ENCODE data around the gene NEDD1. TPM values are rescaled to one million over a fixed set of nuclear protein-coding genes. Genes with fewer than 3 reads are reported as not detected.

Gene NEDD1
- total RNA-seq, 1 experiment from 2014 or later, result 36.3 TPM

DNA sequence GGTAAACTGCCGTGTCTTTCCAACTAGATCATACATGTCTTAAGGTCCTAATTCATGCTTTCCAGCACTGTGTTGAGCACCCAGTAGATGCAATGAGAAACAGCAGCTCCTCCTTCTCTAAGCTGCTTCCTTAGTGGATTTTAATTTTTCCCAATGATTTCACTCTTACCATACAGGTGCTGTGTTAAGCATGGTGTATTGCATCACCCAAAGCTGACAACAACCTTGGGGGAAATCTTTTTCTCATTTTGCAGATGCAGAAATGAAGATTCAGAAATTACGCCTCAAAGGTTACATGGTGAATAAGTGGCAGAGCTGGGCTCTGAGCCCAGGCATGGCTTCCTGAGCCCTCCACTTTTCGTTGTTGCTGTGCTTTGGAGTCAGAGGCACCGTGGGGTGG lies 75.6 kb downstream of the NEDD1 start:
- Histone ChIP-seq H3K9me3 (ENCODE audit: insufficient read depth, low read depth) (no peaks in the 10 kb centered on the region), H3K27me3 (ENCODE audit: insufficient read depth, low read depth) (peaks cover 9% of the 10 kb centered on the region; the same call in 1 of the 2 replicates), H3F3A (ENCODE audit: insufficient read depth, low read depth) (no peaks in the 10 kb centered on the region), H3K79me2 (ENCODE audit: low read depth) (no peaks in the 10 kb centered on the region), H4K20me1 (ENCODE audit: insufficient read depth) (no peaks in the 10 kb centered on the region), H2AFZ (no peak overlapping the region), H3K4me2 (no peak overlapping the region), H3K27ac (no peak overlapping the region), H3K4me1 (replicated peaks; ENCODE audit: insufficient read depth) (no peaks in the 10 kb centered on the region), H3K9me2 (ENCODE audit: insufficient read depth) (no peaks in the 10 kb centered on the region), H3K4me3 (no peak overlapping the region), H3K36me3 (ENCODE audit: low read depth) (no peaks in the 10 kb centered on the region)
- ChIA-PET CTCF (no interaction called here), POLR2A (ENCODE audit: unreplicated experiment) (no interaction called here)
- no TSS peak for BruUV-seq (replicated peaks)
- intact Hi-C loops (cut with micrococcal nuclease; ENCODE audit: unreplicated experiment), result loop anchor here (10.0 kb wide), 1 partner anchor 268 kb away; no protein-coding TSS in a partner anchor
- no peak for TF ChIP-seq EZH2 (IDR thresholded peaks at IDR 0.05; ENCODE audit: low read depth)
- TF ChIP-seq, protein P1, sequence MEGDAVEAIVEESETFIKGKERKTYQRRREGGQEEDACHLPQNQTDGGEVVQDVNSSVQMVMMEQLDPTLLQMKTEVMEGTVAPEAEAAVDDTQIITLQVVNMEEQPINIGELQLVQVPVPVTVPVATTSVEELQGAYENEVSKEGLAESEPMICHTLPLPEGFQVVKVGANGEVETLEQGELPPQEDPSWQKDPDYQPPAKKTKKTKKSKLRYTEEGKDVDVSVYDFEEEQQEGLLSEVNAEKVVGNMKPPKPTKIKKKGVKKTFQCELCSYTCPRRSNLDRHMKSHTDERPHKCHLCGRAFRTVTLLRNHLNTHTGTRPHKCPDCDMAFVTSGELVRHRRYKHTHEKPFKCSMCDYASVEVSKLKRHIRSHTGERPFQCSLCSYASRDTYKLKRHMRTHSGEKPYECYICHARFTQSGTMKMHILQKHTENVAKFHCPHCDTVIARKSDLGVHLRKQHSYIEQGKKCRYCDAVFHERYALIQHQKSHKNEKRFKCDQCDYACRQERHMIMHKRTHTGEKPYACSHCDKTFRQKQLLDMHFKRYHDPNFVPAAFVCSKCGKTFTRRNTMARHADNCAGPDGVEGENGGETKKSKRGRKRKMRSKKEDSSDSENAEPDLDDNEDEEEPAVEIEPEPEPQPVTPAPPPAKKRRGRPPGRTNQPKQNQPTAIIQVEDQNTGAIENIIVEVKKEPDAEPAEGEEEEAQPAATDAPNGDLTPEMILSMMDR (conservative IDR thresholded peaks at IDR 0.05), result no peak
- DNase-seq, result no peak

DNA sequence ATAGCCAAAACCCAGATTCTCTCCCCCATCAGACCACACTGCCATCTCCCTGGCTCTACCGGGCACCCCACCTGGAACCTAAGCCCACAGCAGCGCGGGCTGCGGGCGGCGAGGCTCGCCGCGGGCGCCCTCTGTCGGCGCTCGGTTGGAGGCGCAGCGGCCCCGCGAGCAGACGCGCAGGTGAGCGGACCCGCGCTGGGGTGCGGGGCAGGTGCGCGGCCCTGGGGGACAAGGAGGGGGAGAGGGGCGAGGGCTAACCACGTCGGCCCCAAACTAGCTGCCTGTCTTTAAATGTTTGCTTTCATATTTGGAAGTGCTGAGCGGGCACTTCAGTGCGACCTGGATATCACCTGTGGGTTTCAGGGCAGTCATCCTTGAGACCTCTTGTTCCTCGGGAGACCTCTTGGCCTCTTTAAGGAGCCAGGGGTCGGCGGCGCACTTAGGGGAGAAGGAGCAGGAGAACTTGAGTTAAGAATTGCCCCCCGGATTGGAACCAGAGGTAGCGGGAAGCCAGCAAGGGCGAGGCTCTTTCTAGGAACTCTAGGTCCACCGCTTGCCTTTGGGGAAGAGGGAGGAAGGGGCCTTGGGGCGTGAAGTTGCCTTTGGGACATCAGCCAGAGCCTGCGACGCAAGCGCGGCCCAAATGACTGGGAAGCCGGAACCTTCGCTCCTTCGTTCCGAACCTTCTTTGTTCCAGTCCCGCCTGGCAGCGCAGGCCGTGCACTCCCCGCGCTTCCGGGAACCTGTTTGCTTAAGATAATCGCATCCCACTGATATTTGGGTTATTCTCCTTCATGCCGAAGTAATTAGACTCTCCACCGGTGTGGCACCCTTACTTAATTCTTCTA lies 78.7 kb downstream of the NEDD1 start:
- H3K9me2 ChIP-seq (ENCODE audit: insufficient read depth), result no peaks in the 10 kb centered on the region
- no peaks in the 10 kb centered on the region for H3F3A ChIP-seq (ENCODE audit: insufficient read depth, low read depth)
- H3K27me3 ChIP-seq (ENCODE audit: insufficient read depth, low read depth), result peaks cover 13% of the 10 kb centered on the region; the same call in 1 of the 2 replicates
- no TSS peak for BruUV-seq (replicated peaks)
- H3K4me3 ChIP-seq, result no peak overlapping the region; the same call in 1 of the 2 replicates
- no peak overlapping the region for H3K27ac ChIP-seq
- H3K4me2 ChIP-seq, result peak overlapping the region; percentile 46; the same call in 1 of the 2 replicates
- H3K36me3 ChIP-seq (ENCODE audit: low read depth), result no peaks in the 10 kb centered on the region
- no peaks in the 10 kb centered on the region for H3K4me1 ChIP-seq (replicated peaks; ENCODE audit: insufficient read depth)
- POLR2A ChIA-PET (ENCODE audit: unreplicated experiment), result no interaction called here
- DNase-seq, result peak in 1 of 2 experiments; percentile 32
- no peaks in the 10 kb centered on the region for H3K79me2 ChIP-seq (ENCODE audit: low read depth)
- CTCF ChIA-PET, result interaction anchor here (0.5 to 0.7 kb wide), 4 partner anchors 89 to 1414 kb away, joined by 3 to 8 read pairs (median 4); no protein-coding TSS in a partner anchor
- H3K9me3 ChIP-seq (ENCODE audit: insufficient read depth, low read depth), result no peaks in the 10 kb centered on the region
- H4K20me1 ChIP-seq (ENCODE audit: insufficient read depth), result no peaks in the 10 kb centered on the region
- peak overlapping the region; percentile 17; the same call in 1 of the 2 replicates for H2AFZ ChIP-seq
- TF ChIP-seq, protein P1 (conservative IDR thresholded peaks at IDR 0.05), result peak; percentile 68
- TF ChIP-seq EZH2 (IDR thresholded peaks at IDR 0.05; ENCODE audit: low read depth), result no peak
- intact Hi-C loops (cut with micrococcal nuclease; ENCODE audit: unreplicated experiment), result loop anchor here (1.0 to 10.0 kb wide), 2 partner anchors 271 to 407 kb away; no protein-coding TSS in a partner anchor

DNA sequence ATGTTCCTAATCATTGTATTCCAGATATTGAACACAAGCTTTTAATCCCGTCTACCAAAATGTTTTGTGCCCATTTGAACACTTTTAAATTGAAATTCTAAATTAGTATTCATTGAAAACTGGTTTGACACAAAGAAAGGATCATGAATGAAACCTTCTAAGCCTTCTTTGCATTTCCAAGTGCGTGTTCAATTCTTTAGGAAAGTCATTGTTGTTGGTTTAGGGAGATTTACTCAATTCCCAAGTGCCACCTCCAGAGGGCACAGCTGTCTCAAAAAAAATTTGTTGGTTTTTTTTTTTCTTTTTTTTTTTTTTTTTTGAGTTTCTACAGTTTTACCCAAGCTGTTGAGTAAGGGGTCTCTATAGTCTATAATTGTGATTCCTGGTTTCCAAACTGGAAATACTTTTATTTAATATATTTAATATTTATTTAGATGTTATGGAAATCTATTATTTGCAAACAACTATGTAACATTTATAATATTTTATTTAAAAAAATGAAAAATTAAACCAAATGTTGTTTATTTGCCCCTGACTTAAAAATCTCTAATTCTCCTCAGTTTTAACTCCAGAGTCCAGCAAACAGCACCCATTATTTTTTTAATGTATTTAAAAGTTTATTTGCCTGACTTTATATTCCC lies 79.9 kb downstream of the NEDD1 start:
- CTCF ChIA-PET, result interaction anchor here (0.6 to 0.7 kb wide), 6 partner anchors 333 to 1679 kb away, joined by 3 to 6 read pairs (median 4); no protein-coding TSS in a partner anchor
- DNase-seq, result no peak
- POLR2A ChIA-PET (ENCODE audit: unreplicated experiment), result no interaction called here

More for the DNA sequence above, 79.9 kb downstream of the NEDD1 start:
- H3K4me1 ChIP-seq (replicated peaks; ENCODE audit: insufficient read depth), result no peaks in the 10 kb centered on the region
- no peak overlapping the region for H3K27ac ChIP-seq
- no peak for TF ChIP-seq EZH2 (IDR thresholded peaks at IDR 0.05; ENCODE audit: low read depth)
- TF ChIP-seq, protein P1 (conservative IDR thresholded peaks at IDR 0.05), result peak; percentile 72
- H3K9me3 ChIP-seq (ENCODE audit: insufficient read depth, low read depth), result no peaks in the 10 kb centered on the region
- no peak overlapping the region for H2AFZ ChIP-seq
- no TSS peak for BruUV-seq (replicated peaks)
- intact Hi-C loops (cut with micrococcal nuclease; ENCODE audit: unreplicated experiment), result loop anchor here (10.0 kb wide), 1 partner anchor 272 kb away; no protein-coding TSS in a partner anchor
- no peaks in the 10 kb centered on the region for H3K36me3 ChIP-seq (ENCODE audit: low read depth)
- no peaks in the 10 kb centered on the region for H3K9me2 ChIP-seq (ENCODE audit: insufficient read depth)
- H3K79me2 ChIP-seq (ENCODE audit: low read depth), result no peaks in the 10 kb centered on the region
- H3K4me3 ChIP-seq, result no peak overlapping the region
- H3K27me3 ChIP-seq (ENCODE audit: insufficient read depth, low read depth), result peaks cover 17% of the 10 kb centered on the region
- no peaks in the 10 kb centered on the region for H3F3A ChIP-seq (ENCODE audit: insufficient read depth, low read depth)
- H4K20me1 ChIP-seq (ENCODE audit: insufficient read depth), result no peaks in the 10 kb centered on the region
- no peak overlapping the region for H3K4me2 ChIP-seq
